Skeletal muscle satellite cell (primary cell): ENCODE measurements around the gene PTGER1.

ENCODE experiments used
- H3K27me3 ChIP-seq: 2 replicates; pipeline ENCODE4 v1.7.0; 2013; ENCODE audit warnings: low read length; ENCODE audit not compliant: control insufficient read depth, insufficient read depth
- H3K36me3 ChIP-seq: 2 replicates; pipeline ENCODE4 v1.7.0; 2013; ENCODE audit warnings: mild to moderate bottlenecking, control low read depth, low read length; ENCODE audit not compliant: insufficient read depth
- H3K4me1 ChIP-seq: 2 replicates; pipeline ENCODE4 v1.7.0; 2013; ENCODE audit warnings: low read length; ENCODE audit not compliant: control insufficient read depth, insufficient read depth
- H3K4me2 ChIP-seq: 2 replicates; pipeline ENCODE4 v1.7.0; 2013; ENCODE audit warnings: mild to moderate bottlenecking, low read length
- H3K4me3 ChIP-seq: 2 replicates; pipeline ENCODE4 v1.7.0; 2013; ENCODE audit warnings: low read length
- H3K9ac ChIP-seq: 2 replicates; pipeline ENCODE4 v1.7.0; 2013; ENCODE audit warnings: mild to moderate bottlenecking, low read depth, low read length, moderate library complexity
- H3K9me3 ChIP-seq: replicated peaks from 2 replicates; pipeline ENCODE4 v1.7.0; 2013; ENCODE audit warnings: mild to moderate bottlenecking, control low read depth, low read length

Gene PTGER1

DNA sequence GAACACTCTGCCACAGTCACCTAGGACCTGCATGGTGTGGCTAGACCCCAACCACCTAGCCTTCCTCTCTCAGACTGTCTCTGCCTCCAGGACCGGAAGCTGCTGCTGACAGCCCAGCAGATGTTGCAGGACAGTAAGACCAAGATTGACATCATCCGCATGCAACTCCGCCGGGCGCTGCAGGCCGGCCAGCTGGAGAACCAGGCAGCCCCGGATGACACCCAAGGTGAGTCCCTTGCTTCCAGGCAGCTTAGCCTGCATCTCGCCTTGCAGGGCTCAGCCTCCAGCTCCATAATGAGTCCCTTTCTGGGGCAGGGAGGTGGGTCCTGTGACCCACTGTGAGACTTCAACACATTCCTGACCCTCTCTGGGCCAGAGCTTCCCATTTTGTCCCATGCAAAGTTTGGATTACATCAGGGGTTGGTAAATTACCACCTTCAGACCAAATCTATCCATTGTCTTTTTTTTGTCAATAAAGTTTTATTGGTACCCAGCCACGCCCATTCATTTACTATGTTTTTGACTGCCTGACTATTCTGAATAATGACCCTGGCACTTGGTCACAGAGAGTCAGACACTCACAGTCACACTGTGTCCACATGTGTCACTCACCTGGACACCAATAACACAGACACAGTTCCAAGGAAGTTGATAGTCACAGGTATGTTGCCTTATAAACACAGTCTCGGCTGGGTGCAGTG lies 28.7 kb downstream of the PTGER1 start:
- H3K4me1 ChIP-seq, result no peaks in the 10 kb centered on the region
- no peaks in the 10 kb centered on the region for H3K27me3 ChIP-seq
- peaks cover 70% of the 10 kb centered on the region for H3K36me3 ChIP-seq
- no peaks in the 10 kb centered on the region for H3K9me3 ChIP-seq
- H3K4me3 ChIP-seq, result no peak overlapping the region
- H3K4me2 ChIP-seq, result no peak overlapping the region
- H3K9ac ChIP-seq, result no peak overlapping the region

- Histone ChIP-seq H3K27me3 (no peaks in the 10 kb centered on the region), H3K4me2 (no peak overlapping the region), H3K4me3 (no peak overlapping the region), H3K4me1 (peaks cover 5% of the 10 kb centered on the region), H3K36me3 (peaks cover 49% of the 10 kb centered on the region), H3K9ac (no peak overlapping the region), H3K9me3 (no peaks in the 10 kb centered on the region)
These were observed 31.4 kb downstream of the PTGER1 start for GRCh38 chr19:14443632-14444216.

GRCh38 chr19:14442891-14443631 lies 32.1 kb downstream of the PTGER1 start:
- Histone ChIP-seq H3K4me3 (no peak overlapping the region), H3K27me3 (no peaks in the 10 kb centered on the region), H3K4me2 (no peak overlapping the region), H3K9me3 (no peaks in the 10 kb centered on the region), H3K4me1 (peaks cover 5% of the 10 kb centered on the region), H3K9ac (no peak overlapping the region), H3K36me3 (peaks cover 43% of the 10 kb centered on the region)

DNA sequence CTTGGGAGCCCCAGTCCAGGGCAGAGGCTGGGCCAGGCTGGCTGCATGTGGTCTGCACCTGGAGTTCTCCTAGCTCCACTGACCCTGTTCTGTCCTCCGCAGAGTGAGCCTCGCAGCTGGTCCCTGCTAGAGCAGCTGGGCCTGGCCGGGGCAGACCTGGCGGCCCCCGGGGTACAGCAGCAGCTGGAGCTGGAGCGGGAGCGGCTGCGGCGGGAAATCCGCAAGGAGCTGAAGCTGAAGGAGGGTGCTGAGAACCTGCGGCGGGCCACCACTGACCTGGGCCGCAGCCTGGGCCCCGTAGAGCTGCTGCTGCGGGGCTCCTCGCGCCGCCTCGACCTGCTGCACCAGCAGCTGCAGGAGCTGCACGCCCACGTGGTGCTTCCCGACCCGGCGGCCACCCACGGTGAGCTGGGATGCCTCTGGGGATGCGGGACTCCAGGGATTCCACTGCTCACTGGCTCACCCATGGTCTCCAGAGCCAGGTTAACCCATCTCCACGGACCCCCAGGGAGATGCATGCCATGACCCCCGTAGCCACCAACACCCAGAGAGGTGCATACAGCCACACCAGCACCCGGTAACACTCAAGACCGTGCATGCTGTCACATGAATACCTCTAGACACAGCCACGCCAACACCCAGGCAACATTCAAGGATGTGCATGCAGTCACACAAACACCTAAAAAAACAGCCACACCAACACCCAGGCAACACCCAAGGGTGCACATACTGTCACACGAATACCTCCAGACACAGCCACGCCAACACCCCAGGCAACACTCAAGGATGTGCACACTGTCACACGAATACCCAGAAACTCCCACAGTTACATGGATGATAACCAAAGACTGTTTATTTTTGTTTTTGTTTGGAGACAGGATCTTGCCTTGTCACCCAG lies 33.9 kb downstream of the PTGER1 start:
- H3K27me3 ChIP-seq, result no peaks in the 10 kb centered on the region
- H3K9ac ChIP-seq, result no peak overlapping the region

GRCh38 chr19:14440049-14440448 lies 35.1 kb downstream of the PTGER1 start:
- Histone ChIP-seq H3K36me3 (peaks cover 35% of the 10 kb centered on the region), H3K27me3 (no peaks in the 10 kb centered on the region), H3K4me2 (no peak overlapping the region), H3K9ac (no peak overlapping the region), H3K4me3 (no peak overlapping the region), H3K9me3 (no peaks in the 10 kb centered on the region), H3K4me1 (peaks cover 10% of the 10 kb centered on the region)

More for the DNA sequence above, 33.9 kb downstream of the PTGER1 start:
- Histone ChIP-seq H3K36me3 (peaks cover 39% of the 10 kb centered on the region), H3K4me1 (peaks cover 5% of the 10 kb centered on the region), H3K4me3 (no peak overlapping the region), H3K9me3 (no peaks in the 10 kb centered on the region), H3K4me2 (no peak overlapping the region)

GRCh38 chr19:14439014-14439413 lies 36.1 kb downstream of the PTGER1 start:
- Histone ChIP-seq H3K27me3 (no peaks in the 10 kb centered on the region), H3K4me2 (no peak overlapping the region), H3K36me3 (peaks cover 25% of the 10 kb centered on the region), H3K9me3 (no peaks in the 10 kb centered on the region), H3K9ac (no peak overlapping the region), H3K4me1 (peaks cover 20% of the 10 kb centered on the region), H3K4me3 (no peak overlapping the region)

DNA sequence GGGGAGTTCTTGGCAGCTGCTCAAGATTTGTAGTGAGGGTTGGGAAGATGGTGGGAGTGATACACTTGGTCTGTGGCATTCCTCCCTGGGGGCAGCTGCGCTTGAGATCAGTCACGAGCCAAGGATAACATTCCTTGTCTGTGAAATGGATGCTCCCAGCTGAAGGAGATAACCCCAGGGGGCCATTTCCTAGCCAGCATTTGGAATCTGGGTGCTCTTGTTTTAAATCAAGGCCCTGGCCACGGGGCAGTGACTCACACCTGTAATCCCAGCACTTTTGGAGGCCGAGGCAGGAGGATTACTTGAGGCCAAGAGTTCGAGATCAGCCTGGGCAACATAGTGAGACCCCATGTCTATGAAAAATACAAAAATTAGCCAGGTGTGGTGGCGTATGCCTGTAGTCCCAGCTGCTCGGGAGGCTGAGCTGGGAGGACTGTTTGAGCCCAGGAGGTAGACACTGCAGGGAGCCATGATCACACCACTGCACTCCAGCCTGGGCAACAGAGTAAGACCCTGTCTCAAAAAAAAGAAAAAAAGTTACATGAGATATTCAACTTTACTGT lies 37.5 kb downstream of the PTGER1 start:
- H3K9me3 ChIP-seq, result no peaks in the 10 kb centered on the region
- H3K4me2 ChIP-seq, result no peak overlapping the region
- H3K4me3 ChIP-seq, result no peak overlapping the region
- peaks cover 13% of the 10 kb centered on the region for H3K36me3 ChIP-seq
- H3K4me1 ChIP-seq, result peaks cover 24% of the 10 kb centered on the region
- no peaks in the 10 kb centered on the region for H3K27me3 ChIP-seq
- no peak overlapping the region for H3K9ac ChIP-seq

DNA sequence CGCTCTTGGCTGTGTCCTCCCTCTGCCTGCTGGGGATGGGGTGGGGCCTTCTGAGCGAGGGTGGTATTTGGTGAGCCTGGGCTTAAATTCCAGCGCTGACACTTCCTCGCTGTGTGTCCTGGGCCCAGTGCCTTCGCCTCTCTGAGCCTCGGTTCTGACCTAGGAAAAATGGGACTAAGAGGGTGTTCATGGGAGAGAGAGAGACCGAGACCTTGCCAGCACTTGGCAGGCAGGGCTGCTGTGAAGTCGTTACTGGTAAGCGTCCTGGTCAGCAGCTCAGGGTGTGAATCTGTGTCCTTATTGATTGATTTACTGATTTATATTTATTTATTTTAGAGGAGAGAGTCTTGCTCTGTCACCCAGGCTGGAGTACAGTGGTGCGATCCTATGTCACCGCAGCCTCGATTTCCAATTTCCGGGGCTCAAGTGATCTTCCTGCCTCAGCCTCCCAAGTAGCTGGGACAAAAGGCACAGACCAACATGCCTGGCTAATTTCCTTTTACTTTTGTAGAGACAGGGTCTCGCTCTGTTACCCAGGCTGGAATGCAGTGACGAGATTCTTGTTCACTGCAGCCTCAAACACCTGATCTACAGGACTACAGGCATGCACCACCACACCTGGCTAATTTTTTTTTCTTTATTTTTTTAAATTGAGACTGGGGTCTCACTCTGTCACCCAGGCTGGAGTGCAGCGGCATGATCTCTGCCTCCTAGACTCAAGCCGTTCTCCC lies 39.7 kb downstream of the PTGER1 start:
- Histone ChIP-seq H3K4me3 (peak overlapping the region; percentile 93), H3K4me2 (peak overlapping the region; percentile 87), H3K36me3 (peaks cover 3% of the 10 kb centered on the region), H3K9me3 (no peaks in the 10 kb centered on the region), H3K4me1 (peaks cover 24% of the 10 kb centered on the region), H3K9ac (peak overlapping the region; percentile 86), H3K27me3 (no peaks in the 10 kb centered on the region)

DNA sequence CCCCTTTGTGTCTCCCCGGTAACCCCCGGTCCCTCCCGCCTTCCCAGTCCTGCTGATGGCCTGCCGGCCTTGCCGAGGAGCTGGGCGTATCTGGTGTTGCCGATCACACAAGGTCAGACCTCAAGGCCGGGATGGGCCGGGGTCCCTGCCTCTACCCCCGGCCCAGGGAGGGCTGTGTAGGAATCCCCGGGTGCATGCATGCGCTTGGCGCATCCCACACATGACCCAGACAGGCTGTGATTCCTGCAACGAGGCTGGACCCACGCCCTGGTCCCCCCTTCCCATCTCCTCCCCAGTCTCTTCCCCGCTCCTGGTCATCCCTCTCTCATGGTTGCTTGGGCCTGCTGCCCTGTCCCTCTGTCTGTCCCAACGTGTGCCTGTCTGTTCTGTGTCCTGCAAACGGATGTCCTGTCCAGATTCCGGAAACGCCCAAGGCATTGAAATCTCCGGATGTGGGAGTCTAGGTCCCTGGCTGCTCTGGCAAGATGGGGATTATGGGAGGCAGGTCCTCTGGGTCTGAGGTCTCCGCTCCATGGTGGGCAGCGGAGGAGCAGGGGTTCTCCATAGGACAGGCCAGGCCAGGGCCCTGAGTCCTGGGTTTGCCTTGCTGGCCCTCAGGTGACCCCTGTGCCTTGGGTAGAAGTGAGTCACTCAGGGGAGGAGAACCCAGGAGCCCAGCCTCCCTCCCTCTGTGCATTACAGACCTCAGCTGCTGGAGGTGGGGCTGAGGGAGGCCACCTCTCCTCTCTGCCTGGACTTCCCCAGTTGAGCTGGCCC lies 40.4 kb downstream of the PTGER1 start:
- Histone ChIP-seq H3K4me3 (peak overlapping the region; percentile 93), H3K9me3 (no peaks in the 10 kb centered on the region), H3K4me1 (peaks cover 20% of the 10 kb centered on the region), H3K9ac (peak overlapping the region; percentile 86), H3K36me3 (peaks cover 3% of the 10 kb centered on the region), H3K27me3 (no peaks in the 10 kb centered on the region), H3K4me2 (peak overlapping the region; percentile 87)
